Measurements from ENCODE around the gene VCL. TPM values are rescaled to one million over a fixed set of nuclear protein-coding genes. Genes with fewer than 3 reads are reported as not detected.

Gene VCL
- total and polyA plus RNA-seq, 4 donors: 4.3 to 37.8 (median 17.3) TPM

GRCh38 chr10:74113546-74113945 lies 115.6 kb downstream of the VCL start (continued):
- TF ChIP-seq, protein P1, sequence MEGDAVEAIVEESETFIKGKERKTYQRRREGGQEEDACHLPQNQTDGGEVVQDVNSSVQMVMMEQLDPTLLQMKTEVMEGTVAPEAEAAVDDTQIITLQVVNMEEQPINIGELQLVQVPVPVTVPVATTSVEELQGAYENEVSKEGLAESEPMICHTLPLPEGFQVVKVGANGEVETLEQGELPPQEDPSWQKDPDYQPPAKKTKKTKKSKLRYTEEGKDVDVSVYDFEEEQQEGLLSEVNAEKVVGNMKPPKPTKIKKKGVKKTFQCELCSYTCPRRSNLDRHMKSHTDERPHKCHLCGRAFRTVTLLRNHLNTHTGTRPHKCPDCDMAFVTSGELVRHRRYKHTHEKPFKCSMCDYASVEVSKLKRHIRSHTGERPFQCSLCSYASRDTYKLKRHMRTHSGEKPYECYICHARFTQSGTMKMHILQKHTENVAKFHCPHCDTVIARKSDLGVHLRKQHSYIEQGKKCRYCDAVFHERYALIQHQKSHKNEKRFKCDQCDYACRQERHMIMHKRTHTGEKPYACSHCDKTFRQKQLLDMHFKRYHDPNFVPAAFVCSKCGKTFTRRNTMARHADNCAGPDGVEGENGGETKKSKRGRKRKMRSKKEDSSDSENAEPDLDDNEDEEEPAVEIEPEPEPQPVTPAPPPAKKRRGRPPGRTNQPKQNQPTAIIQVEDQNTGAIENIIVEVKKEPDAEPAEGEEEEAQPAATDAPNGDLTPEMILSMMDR (IDR thresholded peaks at IDR 0.05; ENCODE audit: low read depth, low read length, missing input control): no peak

- no peak overlapping the region for H3K27ac ChIP-seq (ENCODE audit: low read depth in 1 of 2, low read length in 2 of 2)
These were observed 116.1 kb downstream of the VCL start for GRCh38 chr10:74114041-74114448.

More at GRCh38 chr10:74114041-74114448, 116.1 kb downstream of the VCL start:
- DNase-seq (ENCODE audit: low spot score): no peak
- no peaks in the 10 kb centered on the region for H3K27me3 ChIP-seq (ENCODE audit: control insufficient read depth in 4 of 4, insufficient read depth in 4 of 4, low read length in 3 of 4)
- H3K9ac ChIP-seq (ENCODE audit: low read depth in 1 of 2, low read length in 2 of 2): no peak overlapping the region
- H3K4me1 ChIP-seq (ENCODE audit: control insufficient read depth in 4 of 4, insufficient read depth in 4 of 4, low read length in 3 of 4): no peaks in the 10 kb centered on the region
- H3K36me3 ChIP-seq (ENCODE audit: control insufficient read depth in 4 of 4, insufficient read depth in 3 of 4, low read depth in 1 of 4, low read length in 3 of 4): peaks cover 9 to 72% (median 43%) of the 10 kb centered on the region in 4 donors
- no peak for TF ChIP-seq FOXA1 (IDR thresholded peaks at IDR 0.05)
- TF ChIP-seq, protein P2, sequence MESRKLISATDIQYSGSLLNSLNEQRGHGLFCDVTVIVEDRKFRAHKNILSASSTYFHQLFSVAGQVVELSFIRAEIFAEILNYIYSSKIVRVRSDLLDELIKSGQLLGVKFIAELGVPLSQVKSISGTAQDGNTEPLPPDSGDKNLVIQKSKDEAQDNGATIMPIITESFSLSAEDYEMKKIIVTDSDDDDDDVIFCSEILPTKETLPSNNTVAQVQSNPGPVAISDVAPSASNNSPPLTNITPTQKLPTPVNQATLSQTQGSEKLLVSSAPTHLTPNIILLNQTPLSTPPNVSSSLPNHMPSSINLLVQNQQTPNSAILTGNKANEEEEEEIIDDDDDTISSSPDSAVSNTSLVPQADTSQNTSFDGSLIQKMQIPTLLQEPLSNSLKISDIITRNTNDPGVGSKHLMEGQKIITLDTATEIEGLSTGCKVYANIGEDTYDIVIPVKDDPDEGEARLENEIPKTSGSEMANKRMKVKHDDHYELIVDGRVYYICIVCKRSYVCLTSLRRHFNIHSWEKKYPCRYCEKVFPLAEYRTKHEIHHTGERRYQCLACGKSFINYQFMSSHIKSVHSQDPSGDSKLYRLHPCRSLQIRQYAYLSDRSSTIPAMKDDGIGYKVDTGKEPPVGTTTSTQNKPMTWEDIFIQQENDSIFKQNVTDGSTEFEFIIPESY (IDR thresholded peaks at IDR 0.05): no peak
- no peak for TF ChIP-seq EGR1 (IDR thresholded peaks at IDR 0.05; ENCODE audit: low read depth in 2 of 2)
- TF ChIP-seq, protein P3, sequence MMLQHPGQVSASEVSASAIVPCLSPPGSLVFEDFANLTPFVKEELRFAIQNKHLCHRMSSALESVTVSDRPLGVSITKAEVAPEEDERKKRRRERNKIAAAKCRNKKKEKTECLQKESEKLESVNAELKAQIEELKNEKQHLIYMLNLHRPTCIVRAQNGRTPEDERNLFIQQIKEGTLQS (IDR thresholded peaks at IDR 0.05): no peak
- no peak for TF ChIP-seq RXRA (IDR thresholded peaks at IDR 0.05)
- TF ChIP-seq, protein P4, sequence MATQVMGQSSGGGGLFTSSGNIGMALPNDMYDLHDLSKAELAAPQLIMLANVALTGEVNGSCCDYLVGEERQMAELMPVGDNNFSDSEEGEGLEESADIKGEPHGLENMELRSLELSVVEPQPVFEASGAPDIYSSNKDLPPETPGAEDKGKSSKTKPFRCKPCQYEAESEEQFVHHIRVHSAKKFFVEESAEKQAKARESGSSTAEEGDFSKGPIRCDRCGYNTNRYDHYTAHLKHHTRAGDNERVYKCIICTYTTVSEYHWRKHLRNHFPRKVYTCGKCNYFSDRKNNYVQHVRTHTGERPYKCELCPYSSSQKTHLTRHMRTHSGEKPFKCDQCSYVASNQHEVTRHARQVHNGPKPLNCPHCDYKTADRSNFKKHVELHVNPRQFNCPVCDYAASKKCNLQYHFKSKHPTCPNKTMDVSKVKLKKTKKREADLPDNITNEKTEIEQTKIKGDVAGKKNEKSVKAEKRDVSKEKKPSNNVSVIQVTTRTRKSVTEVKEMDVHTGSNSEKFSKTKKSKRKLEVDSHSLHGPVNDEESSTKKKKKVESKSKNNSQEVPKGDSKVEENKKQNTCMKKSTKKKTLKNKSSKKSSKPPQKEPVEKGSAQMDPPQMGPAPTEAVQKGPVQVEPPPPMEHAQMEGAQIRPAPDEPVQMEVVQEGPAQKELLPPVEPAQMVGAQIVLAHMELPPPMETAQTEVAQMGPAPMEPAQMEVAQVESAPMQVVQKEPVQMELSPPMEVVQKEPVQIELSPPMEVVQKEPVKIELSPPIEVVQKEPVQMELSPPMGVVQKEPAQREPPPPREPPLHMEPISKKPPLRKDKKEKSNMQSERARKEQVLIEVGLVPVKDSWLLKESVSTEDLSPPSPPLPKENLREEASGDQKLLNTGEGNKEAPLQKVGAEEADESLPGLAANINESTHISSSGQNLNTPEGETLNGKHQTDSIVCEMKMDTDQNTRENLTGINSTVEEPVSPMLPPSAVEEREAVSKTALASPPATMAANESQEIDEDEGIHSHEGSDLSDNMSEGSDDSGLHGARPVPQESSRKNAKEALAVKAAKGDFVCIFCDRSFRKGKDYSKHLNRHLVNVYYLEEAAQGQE (IDR thresholded peaks at IDR 0.05): no peak
- no peak for TF ChIP-seq TAF1 (conservative IDR thresholded peaks at IDR 0.05)
- TF ChIP-seq YY1 (IDR thresholded peaks at IDR 0.05): no peak
- TF ChIP-seq, protein P1 (IDR thresholded peaks at IDR 0.05; ENCODE audit: low read depth, low read length, missing input control): no peak
- TF ChIP-seq, protein P5, sequence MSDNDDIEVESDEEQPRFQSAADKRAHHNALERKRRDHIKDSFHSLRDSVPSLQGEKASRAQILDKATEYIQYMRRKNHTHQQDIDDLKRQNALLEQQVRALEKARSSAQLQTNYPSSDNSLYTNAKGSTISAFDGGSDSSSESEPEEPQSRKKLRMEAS (IDR thresholded peaks at IDR 0.05): no peak
- TF ChIP-seq RAD21 (IDR thresholded peaks at IDR 0.05): no peak
- no peak for TF ChIP-seq NR2F2 (IDR thresholded peaks at IDR 0.05)
- H3K9me3 ChIP-seq (ENCODE audit: control insufficient read depth in 4 of 4, low read length in 3 of 4): no peaks in the 10 kb centered on the region
- H3K4me3 ChIP-seq (ENCODE audit: low read depth in 1 of 3, low read length in 3 of 3): no peak overlapping the region
- 94% methylated on average over 12 of the region's 12 CpGs for WGBS
